ENCODE measurements around the gene LETMD1. TPM values are rescaled to one million over a fixed set of nuclear protein-coding genes. Genes with fewer than 3 reads are reported as not detected.

Gene LETMD1
- total RNA-seq, result 25.3 to 30.5 TPM (median 26.2 TPM) in 3 replicates
- long read RNA-seq, transcript LETMD1-238 (1 exons, 2,948 nt), result minor isoform, 5 of 34 reads
- long read RNA-seq, transcript LETMD1-201 (9 exons, 2,112 nt), result major isoform, 7 of 34 reads
- long read RNA-seq, partial matches to known transcripts, result 1 of 34 reads
- long read RNA-seq, other reads (novel, unspliced or antisense), result 10 of 34 reads

- Mint-ChIP-seq H3K4me3 (ENCODE audit: unreplicated experiment) (peak within 1 kb of the TSS; percentile 91), H3K4me1 (ENCODE audit: low read depth) (peaks cover 34% of the 10 kb centered on the region), H3K27ac (ENCODE audit: unreplicated experiment) (peak within 1 kb of the TSS; percentile 89), H3K36me3 (ENCODE audit: low read depth) (peaks cover 4% of the 10 kb centered on the region), H3K27me3 (ENCODE audit: low read depth) (no peaks in the 10 kb centered on the region), H3K9me3 (ENCODE audit: low read depth) (no peaks in the 10 kb centered on the region)
- TF ChIP-seq CTCF (IDR thresholded peaks at IDR 0.05), result peak; percentile 97
- peak; percentile 94 for DNase-seq (ENCODE audit: low spot score)
These were observed at the start of gene LETMD1 for GRCh38 chr12:51047655-51048540. LETMD1 (plus strand) TSS chr12:51048327; CDS start chr12:51048357, 30 bp downstream.

- TF ChIP-seq CTCF (IDR thresholded peaks at IDR 0.05), result no peak
- Mint-ChIP-seq H3K4me3 (ENCODE audit: unreplicated experiment) (no peak overlapping the region), H3K36me3 (ENCODE audit: low read depth) (peaks cover 28% of the 10 kb centered on the region), H3K27ac (ENCODE audit: unreplicated experiment) (no peak overlapping the region), H3K9me3 (ENCODE audit: low read depth) (no peaks in the 10 kb centered on the region), H3K4me1 (ENCODE audit: low read depth) (peaks cover 11% of the 10 kb centered on the region), H3K27me3 (ENCODE audit: low read depth) (no peaks in the 10 kb centered on the region)
- DNase-seq (ENCODE audit: low spot score), result no peak
These were observed 49.0 kb upstream of the LETMD1 start for GRCh38 chr12:50999093-50999492.

- H3K36me3 Mint-ChIP-seq (ENCODE audit: low read depth), result peaks cover 21% of the 10 kb centered on the region
- H3K9me3 Mint-ChIP-seq (ENCODE audit: low read depth), result no peaks in the 10 kb centered on the region
- no peak overlapping the region for H3K4me3 Mint-ChIP-seq (ENCODE audit: unreplicated experiment)
- TF ChIP-seq CTCF (IDR thresholded peaks at IDR 0.05), result no peak
- H3K4me1 Mint-ChIP-seq (ENCODE audit: low read depth), result peaks cover 15% of the 10 kb centered on the region
- no peaks in the 10 kb centered on the region for H3K27me3 Mint-ChIP-seq (ENCODE audit: low read depth)
- H3K27ac Mint-ChIP-seq (ENCODE audit: unreplicated experiment), result no peak overlapping the region
- DNase-seq (ENCODE audit: low spot score), result no peak
These were observed 47.9 kb upstream of the LETMD1 start for GRCh38 chr12:51000245-51000644.

GRCh38 chr12:51001799-51002198 lies 46.3 kb upstream of the LETMD1 start:
- H3K27ac Mint-ChIP-seq (ENCODE audit: unreplicated experiment), result no peak overlapping the region
- no peaks in the 10 kb centered on the region for H3K27me3 Mint-ChIP-seq (ENCODE audit: low read depth)
- peaks cover 15% of the 10 kb centered on the region for H3K4me1 Mint-ChIP-seq (ENCODE audit: low read depth)
- no peaks in the 10 kb centered on the region for H3K9me3 Mint-ChIP-seq (ENCODE audit: low read depth)
- no peak for TF ChIP-seq CTCF (IDR thresholded peaks at IDR 0.05)
- no peak overlapping the region for H3K4me3 Mint-ChIP-seq (ENCODE audit: unreplicated experiment)
- DNase-seq (ENCODE audit: low spot score), result no peak
- H3K36me3 Mint-ChIP-seq (ENCODE audit: low read depth), result peaks cover 14% of the 10 kb centered on the region

- no peak overlapping the region for H3K4me3 Mint-ChIP-seq (ENCODE audit: unreplicated experiment)
- peaks cover 21% of the 10 kb centered on the region for H3K4me1 Mint-ChIP-seq (ENCODE audit: low read depth)
- no peak for TF ChIP-seq CTCF (IDR thresholded peaks at IDR 0.05)
- no peak for DNase-seq (ENCODE audit: low spot score)
- no peaks in the 10 kb centered on the region for H3K9me3 Mint-ChIP-seq (ENCODE audit: low read depth)
- H3K27ac Mint-ChIP-seq (ENCODE audit: unreplicated experiment), result peak overlapping the region; percentile 27
- H3K27me3 Mint-ChIP-seq (ENCODE audit: low read depth), result no peaks in the 10 kb centered on the region
- peaks cover 8% of the 10 kb centered on the region for H3K36me3 Mint-ChIP-seq (ENCODE audit: low read depth)
These were observed 43.6 kb upstream of the LETMD1 start for GRCh38 chr12:51004504-51004903.

All from chondrocyte (in vitro differentiated cells).